NCI-H345 (cell line): Measurements from ENCODE around the gene RHOA.

Source experiments
- DNase-seq: peaks from one replicate; lab custom pipeline; 2025; lab: John Stamatoyannopoulos, UW

Gene RHOA

GRCh38 chr3:49324768-49325167 lies 87.0 kb downstream of the RHOA start:
- no peak for DNase-seq

- DNase-seq: no peak
These were observed 94.9 kb downstream of the RHOA start for GRCh38 chr3:49316696-49317457.

- DNase-seq: no peak
These were observed 97.7 kb downstream of the RHOA start for GRCh38 chr3:49313896-49314688.

- DNase-seq: no peak
These were observed 100.5 kb downstream of the RHOA start for GRCh38 chr3:49311283-49311682.

- DNase-seq: no peak
These were observed 101.1 kb downstream of the RHOA start for GRCh38 chr3:49310677-49311076.
